NCI-H1105 treated with DMSO at 0.1 percent for 48 hours (cell line): ENCODE measurements around the gene PLXNA2.

Source experiments
- DNase-seq: peaks from one replicate; lab custom pipeline; 2025; lab: John Stamatoyannopoulos, UW

The PLXNA2 gene

DNA sequence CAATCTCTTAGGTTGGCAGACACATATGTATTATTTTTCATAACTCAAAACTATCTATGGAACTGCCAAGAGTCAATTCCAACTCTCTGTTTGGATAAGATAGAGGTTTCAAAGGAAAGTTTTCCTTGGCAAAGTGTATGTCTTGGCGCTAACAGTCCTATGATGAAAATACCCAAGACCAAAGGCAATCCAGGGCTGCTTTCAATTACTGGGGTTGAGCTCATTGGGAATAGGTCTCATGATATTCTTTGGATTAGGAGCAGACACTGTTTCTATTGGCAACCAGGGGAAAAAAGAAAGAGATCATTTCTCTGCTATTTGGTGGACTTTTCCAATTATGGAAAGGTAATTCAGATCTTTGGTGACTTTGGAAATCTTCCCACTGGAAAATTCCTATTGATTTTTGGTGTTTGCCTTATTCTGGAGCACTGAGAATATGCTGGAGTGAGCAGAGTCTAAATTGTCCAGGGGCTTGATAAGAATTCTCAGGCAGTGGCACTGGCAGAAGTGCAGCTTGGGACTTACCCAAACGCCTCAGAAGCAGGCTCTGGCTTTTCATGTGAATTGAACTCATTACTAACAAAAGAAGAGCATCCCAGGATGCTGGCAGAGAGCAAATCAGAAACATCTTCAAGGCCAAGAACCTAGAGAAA lies 20.4 kb upstream of the PLXNA2 start:
- DNase-seq: no peak

DNA sequence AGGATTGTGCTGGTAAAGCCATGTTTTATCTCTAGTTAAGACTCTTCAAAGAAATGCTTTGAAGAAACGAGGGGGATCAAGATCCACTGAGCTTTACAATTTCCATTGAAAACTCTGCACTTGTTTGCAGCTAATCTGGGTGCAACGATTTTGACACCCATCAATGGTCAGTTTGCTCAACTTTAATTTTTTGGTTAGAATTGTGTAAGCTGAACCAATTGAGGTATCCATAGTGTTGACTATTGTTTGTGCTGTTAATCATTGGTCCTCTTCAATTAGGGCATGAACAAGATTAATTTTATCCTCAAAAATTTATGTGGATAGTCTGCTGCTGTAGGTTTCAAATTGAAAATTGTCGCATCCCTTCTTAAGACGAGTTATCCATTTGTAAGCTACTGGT lies 17.7 kb upstream of the PLXNA2 start:
- DNase-seq: no peak

DNA sequence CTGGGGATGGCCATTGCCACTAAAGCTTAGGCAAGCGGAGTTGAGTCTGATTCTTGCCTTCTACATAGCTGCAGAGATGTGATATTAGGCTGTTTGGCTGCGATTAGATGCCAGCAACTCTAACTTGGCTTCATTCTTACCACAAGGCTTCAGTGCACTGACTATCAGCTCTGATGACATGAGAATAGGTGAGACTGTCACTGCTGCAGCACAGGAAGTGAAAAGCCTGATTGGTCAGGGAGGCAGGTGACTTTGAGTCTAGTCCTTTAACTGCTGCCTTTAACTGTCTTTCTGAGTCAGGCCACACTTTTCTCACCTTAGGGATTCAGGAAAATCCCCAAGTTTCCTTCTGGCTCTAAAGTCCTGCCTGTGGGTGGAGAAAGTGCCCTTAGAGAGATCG lies 14.1 kb upstream of the PLXNA2 start:
- no peak for DNase-seq

DNA sequence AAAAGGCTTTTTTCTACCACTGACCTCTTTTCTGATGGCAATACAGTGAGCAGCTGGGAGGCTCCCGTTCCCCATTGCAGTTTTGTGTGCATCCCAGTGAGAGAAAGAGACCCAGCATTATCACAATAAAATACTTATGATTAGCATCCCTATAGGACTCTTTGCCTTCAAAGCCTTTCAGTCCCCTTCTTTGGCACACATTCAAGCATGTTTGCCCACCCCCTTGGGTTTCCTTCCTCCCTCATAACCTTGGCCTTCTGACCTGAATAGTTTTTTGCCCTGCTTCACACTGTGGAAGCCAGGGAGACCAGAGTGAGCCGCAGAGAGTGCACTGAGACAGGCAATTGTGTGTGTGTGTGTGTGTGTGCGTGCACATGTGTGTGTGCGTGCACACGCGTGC lies 13.2 kb upstream of the PLXNA2 start:
- DNase-seq: no peak

DNA sequence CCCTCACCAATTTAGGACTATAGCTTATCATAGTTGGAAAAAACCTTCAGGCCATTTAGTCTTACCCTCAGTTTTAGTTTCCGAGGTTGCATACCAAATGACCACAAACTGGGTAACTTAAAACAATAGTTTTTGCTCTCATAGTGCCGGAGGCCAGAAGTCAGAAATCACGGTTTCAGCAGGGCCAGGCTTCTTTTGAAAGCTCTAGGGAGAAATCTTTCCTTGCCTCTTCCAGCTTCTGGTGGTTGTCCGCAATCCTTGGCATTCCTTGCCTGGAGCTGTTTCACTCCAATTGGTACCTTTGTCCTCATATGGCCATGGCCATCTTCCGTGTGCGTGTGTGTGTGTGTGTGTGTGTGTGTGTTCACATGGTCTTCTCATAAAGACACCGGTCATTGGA lies 12.4 kb upstream of the PLXNA2 start:
- DNase-seq: no peak

DNA sequence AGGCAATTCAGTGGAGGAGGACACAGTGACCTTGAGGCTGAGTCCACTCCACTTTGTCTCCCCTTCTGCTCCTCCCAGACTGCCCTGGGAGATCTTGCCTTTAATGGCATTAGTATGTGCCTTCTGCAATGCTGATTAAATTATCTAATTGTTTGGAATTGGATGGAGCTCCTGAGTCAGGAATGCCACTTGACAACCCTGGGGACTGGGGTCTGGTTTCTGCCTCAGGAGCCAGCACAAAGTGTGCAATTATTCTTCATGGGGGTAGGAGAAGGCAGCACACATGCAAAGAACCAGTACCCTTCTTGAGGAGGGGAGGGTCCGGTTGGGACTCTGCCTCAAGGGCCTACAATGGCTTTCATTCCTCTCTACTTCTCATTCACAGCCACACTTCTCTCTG lies 11.9 kb upstream of the PLXNA2 start:
- no peak for DNase-seq

DNA sequence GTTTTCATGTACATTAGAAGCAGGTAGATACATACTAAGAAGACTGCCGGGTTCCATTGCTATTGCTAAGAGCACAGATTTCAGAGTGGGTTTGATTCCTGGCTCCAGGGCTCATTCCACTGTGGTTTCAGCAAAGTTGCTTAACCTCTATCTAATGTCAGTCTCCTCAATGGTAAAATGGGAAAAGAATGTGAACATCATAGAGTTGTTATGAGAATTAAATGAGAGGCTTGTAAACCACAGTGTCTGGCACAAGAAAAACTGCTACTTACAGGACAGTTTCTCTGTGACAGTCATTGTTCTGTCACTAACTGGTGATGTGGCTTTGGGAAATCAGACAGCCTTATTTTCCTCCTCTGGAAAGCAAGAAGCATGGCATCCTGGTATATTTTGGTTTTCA lies 10.7 kb upstream of the PLXNA2 start:
- DNase-seq: no peak

DNA sequence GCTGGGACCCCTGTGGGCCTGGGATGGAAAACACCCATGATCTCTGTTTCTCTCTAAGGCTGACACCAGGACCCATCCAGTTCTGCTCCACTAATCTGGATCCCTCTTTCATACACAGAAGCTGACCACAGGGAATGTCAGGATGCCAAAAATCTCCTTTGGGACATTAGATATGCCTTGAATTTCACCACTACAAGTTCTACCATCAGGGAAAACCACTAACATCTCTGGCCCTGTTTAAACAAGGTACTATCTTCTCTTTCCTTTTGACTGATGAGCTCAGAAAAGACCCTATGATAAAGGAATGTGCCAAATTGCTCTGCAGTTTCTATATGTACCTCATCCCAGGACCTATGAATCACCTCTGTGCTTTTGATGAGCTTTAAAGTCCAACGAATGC lies 10.2 kb upstream of the PLXNA2 start:
- DNase-seq: no peak

DNA sequence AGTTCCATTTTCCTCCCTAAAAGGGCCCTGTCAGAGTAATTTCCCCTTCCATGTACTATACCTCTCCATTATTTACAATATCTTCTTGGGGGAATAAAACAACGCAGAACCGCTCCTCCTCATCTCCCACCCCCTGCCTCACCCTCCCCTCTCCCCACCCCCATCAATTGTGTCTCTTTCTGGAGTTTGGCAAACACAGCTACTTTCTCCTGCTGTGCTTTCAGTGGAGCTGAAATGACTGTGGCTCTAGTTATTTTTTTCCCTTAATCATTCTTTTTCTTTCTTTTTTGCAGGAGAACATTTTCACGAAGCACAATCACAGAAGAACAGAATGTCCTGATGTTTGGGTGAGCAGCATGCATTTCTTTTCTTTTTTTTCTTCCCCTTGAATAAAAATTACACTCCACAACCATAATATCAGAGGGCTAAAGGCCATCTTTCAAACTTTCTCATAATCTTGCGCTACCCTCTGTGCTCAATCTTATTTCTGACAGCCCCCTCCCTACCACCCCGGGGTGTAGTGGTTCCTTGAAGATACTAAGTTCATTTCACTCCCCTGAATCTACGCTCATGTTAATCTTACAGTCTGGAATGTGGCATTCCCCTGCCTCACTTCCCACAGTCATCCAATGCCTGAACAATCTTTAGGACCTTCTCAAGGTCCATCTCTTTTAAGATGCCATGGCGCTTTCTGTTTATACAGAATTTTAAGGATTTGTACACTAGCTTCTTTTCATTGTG lies 8.8 kb upstream of the PLXNA2 start:
- DNase-seq: no peak

DNA sequence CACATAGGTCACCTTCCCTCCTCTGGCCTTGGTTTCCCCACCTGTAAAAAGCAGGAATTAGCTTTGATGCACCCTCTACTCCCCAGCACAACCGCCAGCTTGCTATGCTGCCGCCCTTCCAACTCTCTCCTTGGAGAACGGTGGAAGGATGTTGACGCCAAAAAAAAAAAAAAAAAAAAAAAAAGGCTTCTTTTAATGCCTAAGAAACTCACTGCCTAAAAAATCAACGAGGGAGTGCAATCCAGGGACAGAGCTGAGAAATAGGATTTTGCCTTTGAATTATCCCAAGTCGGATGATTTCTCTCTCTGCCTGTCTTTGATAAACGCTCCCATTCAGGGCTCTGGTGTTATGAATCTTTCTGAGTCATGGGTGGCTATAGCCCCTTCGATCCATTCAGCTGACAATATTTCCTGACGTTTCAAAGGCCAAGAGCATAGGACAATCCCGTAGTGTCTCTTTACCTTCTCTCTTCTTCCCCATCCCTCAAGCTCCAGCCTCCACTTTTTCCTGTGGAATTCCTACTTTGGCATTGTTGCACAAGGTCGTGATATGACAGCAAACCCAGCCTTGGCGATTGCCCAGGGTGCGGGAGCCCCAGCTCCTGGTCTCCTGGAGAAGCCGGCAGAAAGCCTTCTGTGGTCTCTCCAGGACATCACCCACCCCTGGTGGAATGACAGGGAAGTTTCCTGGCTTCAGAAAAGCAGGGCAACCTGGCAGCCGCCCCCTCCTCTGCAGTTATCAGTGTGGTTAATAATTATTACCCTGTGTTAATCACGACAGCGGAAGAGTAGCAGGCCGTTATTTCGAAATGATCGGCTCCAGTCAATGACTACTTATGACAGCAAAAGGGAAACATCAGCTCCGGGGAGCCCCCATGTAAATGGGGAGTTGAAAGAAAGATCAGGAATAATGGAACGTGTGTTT lies 8.0 kb upstream of the PLXNA2 start:
- DNase-seq: no peak

DNA sequence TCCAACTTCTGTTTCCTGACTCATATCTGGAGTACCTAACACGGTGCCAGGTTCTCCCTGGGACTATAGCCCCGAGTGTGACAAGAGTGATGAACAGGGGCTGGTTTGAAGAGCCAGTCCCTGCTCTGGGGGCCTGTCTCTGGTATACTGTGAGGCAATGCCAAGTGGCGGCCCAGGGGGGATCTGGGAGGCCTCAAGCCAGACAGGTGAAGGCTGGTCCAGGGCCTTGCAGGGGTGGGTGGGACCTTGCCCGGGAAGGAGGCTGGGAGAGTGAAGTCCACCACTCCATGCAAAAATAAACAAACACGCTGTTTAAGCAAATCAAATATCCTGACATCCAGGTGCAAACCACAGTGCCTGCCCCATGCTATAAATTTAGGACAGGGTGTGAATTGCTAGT lies 6.8 kb upstream of the PLXNA2 start:
- DNase-seq: no peak

DNA sequence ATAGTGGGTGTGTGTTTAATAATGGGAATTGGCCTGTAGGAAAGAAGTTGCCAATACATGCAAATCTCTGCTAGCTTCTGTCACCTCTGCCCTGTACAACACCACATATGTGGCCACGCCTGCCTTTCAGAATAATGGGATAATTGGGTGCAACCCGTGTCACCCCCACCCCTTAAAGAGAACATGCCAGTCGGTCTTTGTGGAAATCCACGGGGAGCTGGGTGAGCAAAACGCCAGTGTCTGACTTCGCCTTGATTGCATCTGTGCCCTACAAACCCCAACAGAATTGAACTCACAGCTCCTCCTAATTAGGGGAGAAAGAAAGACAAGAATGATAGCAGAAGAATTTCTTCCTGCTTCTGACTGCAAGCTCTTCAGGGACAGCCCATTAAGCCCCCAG lies 6.4 kb upstream of the PLXNA2 start:
- no peak for DNase-seq

DNA sequence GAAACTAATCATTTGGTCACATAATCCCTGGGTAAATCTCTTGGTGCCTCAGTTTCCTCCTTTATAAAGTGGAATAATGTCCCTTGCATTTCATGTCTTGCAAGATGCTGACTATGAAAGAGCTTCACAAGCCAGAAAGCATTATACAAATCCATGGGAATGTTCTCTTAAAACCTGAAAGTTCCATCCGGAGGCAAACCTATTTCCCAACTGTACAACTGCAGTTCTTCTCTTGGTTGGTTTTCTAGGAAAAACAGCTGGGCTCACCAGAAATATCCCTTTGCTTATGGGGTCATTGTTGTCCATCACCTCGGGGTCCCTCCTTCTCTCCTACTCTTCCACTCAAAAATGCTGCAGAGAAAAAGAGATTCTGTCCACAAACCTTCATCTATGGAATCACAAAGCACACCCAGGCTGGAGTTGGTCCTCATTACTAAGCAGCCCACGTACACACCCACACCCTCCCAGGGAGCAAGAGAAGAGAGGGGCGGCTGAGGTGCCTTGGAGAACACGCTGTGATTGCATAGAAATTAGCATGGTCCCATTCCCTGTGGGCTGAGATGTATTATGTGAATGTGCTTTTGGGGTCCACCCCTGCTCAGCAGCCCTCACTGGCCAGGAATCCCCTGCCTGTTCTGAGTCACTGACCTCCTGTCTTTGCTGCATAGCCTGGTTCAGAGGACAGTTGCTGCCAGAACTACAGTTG lies 5.0 kb upstream of the PLXNA2 start:
- DNase-seq: no peak

DNA sequence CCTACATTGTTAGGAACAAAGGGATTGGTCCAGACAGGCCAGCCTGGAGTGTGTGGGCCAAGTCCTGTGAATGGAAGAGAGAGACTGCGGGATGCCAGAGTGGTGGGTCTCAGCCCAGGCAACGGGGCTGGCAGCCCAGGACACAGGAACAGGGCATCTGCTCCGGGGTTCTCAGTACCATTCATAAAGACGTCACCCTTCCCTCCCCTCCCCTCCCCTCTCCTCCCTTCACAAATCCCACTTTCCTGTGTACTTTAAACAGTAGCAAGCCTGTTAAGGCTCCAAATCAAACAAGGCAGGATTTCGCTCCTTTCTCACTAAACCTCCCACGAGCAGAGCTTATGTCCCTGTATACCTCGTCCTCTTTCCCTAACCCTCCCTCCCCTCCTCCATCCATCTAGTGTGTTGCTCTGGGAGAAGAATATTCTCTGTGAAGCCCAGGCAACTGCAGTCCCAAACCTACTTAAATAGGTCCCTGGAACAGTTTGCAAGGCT lies 4.2 kb upstream of the PLXNA2 start:
- DNase-seq: no peak

DNA sequence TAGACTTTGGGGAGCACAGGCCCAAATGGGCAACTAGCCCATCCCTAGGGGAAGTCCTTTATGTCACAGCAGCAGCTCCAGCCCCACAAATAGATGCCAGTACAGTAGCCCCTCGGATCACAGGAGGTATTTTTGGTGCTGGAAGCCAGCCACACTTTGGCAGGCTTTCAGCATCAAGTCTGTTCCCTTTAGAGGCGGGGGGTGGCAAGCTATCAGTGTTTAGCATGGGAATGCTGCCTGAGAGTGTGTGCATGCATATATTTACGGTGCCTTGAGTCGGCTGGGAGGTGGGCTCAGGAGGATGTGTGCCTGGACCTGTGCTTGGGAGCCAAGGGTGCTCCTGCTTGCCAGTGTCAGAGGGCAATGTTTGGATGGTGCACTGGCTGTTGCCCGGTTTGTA lies 3.5 kb upstream of the PLXNA2 start:
- no peak for DNase-seq

DNA sequence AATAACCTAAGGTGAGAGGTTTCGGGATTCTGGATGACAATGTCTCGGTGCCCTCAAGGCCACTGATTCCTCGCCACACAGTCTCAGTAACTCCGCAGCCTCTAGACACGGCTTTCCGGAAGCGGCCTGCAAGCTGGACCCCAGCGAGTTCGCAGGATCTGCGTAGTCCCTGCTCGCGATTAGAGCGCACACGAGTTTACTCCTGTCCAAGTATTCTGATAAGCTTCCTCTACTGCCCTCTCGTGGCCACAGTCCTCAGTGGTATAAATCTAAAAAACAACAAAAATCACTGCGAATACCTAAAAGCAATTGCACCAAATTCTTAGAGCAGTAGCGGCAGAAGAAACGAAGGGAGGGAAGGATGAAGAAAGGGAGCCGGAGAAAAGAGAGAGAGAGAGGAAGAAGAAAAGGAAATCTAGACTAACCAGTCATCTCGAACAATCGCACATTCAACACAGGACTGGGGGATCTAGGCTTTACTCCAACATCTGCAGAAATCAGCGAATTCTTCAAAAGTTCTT lies 1.1 kb upstream of the PLXNA2 start:
- peak; percentile 92 for DNase-seq

DNA sequence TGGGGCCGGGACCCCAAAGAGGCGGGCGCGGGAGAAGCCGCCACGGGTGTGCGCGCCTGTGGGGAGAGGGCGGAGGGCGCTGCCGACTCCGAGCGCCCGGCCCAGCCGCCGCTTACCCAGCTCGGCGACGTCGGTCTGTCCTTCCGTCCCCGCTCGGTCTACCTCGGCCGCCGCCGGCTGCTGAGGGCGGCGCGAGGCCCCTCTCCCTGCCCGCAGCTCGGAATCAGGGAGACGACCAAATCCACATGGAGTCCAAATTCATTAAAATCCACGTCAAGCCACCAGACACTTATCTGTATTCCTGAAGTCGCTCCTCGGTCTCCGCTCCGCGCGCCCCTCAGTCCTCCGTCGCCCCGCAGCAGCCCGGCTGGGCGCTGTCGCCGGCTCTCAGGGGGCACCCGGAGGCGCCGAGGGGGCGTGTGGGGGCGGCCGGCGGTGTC lies 637 bp downstream of the PLXNA2 start:
- peak; percentile 59 for DNase-seq

DNA sequence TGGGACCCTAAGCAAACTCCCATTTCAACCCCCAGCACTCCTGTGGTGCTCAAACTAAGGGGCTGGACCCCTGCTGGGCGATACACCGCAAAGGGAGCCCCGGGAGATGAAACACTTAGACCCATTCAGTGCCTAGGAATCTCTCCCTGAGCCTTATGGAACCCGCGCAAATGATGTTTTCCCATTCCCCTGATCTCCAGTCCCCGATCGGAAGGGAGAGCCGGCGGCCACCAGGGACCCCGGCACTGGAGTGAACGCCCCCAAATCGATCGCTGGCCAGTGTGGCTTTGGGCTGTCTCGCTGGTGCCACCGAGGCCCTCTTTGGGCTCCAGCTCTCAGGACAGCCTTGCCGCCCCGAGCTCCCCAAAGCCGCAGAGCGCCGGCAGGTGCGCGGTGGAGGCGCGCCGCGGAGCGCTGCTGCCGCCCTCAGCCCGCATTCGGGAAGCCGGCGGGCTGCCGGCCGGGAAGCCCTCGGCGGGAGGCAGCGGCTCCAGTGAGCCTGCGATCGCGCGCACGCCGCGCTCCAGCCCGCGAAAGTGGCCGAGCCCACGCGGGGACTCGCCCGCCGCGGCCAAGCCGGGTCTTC lies 1.1 kb downstream of the PLXNA2 start:
- peak; percentile 27 for DNase-seq

DNA sequence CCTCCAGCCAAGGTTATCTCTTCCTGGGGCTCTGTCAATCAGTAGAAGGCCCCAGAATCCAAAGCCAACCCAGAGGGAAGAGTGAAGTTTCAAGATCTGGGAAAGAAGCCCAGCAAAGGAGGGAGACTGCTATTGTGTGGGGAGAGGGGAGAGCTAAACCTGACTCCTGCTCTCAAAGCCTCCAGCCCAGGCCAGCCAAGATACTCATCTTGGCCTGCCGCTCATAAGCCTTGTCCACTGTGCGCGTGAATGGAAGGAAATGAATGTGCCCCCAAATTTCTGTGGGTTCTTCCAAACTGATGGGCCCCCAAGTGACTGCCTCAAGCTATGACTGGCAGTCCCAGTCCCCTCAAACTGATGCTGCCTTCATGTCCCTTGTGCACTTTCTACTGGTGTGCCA lies 2.0 kb downstream of the PLXNA2 start:
- DNase-seq: no peak

DNA sequence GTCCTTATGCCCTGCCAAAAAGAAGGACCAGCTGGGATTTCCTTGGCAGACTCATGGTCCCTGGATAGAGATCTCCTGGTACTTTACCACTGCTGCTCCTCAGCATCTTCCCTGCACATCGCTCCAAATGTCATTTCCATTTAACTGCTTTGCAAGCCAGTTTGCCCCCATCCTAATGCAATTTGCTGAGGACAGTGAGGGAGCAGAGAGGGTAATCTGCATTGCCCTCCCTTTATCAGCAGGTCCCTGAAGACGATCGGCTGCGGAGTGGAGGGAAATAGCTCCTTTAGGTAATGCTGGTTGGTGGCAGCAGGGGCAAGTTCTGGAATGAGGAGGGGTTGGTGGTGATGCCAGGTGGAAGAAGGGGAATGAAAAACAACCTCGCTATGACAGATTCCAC lies 2.7 kb downstream of the PLXNA2 start:
- no peak for DNase-seq

DNA sequence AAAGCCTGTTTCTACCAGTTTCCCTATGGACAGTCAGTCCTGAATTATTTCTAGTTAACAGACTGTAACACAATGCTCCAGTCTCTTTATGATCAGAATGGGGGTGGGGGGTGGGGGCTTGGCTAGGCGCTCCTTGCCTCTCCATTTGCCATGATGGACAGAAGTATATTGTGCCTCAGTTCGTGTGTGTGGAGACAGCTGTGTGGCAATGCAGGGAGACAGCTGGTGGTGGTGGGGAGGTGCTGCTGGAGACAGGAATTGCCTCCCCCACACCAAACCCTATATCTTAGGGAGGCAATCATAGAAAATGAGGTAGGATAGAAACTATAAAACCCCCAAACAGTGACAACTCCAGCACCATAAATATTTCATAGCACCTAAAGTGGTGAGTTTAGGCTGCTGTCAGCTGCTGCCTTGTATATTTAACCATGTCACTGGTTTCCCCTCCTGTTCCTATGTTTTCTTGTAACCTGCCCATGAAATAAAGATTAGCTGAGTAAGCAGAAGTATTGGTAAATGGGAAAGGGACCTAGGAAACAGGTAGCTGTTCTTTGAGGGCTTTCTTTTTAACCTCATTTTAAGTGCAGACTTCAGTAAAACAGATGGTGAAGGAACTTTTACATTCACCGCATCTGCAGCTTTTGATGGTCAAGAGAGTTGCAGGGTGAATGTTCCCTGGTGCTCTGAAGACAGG lies 3.4 kb downstream of the PLXNA2 start:
- no peak for DNase-seq
